Liver (tissue), 3 donors: Measurements from ENCODE around the gene MANBA.

Experiments
- ATF3 ChIP-seq: IDR thresholded peaks from 2 replicates; pipeline ENCODE4 v1.6.1; 2016; ENCODE audit warnings: antibody characterized with exemption
- CTCF ChIP-seq: fragments of 150-350 bp; IDR thresholded peaks from 2 replicates; pipeline ENCODE4 v1.5.1; 2017; ENCODE audit warnings: improper control_type of control experiment, low read depth, low read length; ENCODE audit not compliant: missing input control
- GABPA ChIP-seq, 2 donors: IDR thresholded peaks in 1 of 2; conservative IDR thresholded peaks in 1 of 2; 2 replicates each; pipeline ENCODE4 v1.6.1; 2016; ENCODE audit warnings: antibody characterized with exemption in 2 of 2, mild to moderate bottlenecking in 1 of 2, moderate library complexity in 1 of 2
- REST ChIP-seq: IDR thresholded peaks from 2 replicates; pipeline ENCODE4 v1.6.1; 2016; ENCODE audit warnings: antibody characterized with exemption, mild to moderate bottlenecking
- TAF1 ChIP-seq: conservative IDR thresholded peaks from 2 replicates; pipeline ENCODE4 v1.6.1; 2016; ENCODE audit warnings: antibody characterized with exemption, mild to moderate bottlenecking
- donor health status: healthy.
- donor health status: healthy.

- no peak for TF ChIP-seq CTCF
- no peak for TF ChIP-seq REST
- no peak for TF ChIP-seq GABPA (IDR thresholded peaks at IDR 0.05 in 1 of 2, conservative IDR thresholded peaks at IDR 0.05 in 1 of 2)
- no peak for TF ChIP-seq ATF3
- TF ChIP-seq TAF1 = no peak
These were observed 127.7 kb downstream of the MANBA start for GRCh38 chr4:102633100-102633499.
